Activated B cell treated with CpG ODN at 0.5 μM for 24 hours (primary cell): ENCODE results near the gene NKAIN2. TPM values are rescaled to one million over a fixed set of nuclear protein-coding genes. Genes with fewer than 3 reads are reported as not detected.

ENCODE experiments used
- ATAC-seq: fragments of 200-7000 bp; cut with Tn5 transposase; one replicate; pipeline ENCODE4 v1.10.0; 2021; ENCODE audit warnings: low read depth, mild to moderate bottlenecking, moderate library complexity
- CTCF ChIA-PET: fragments of 350-600 bp; sonication (Branson Sonifier 250); formaldehyde crosslinking; loops from one replicate; lab custom pipeline; 2021; ENCODE audit warnings: antibody characterized with exemption; lab: Charles Lee
- POLR2A ChIA-PET: fragments of 350-600 bp; sonication (Branson Sonifier 250); formaldehyde crosslinking; loops from one replicate; lab custom pipeline; 2021; ENCODE audit warnings: antibody characterized with exemption; lab: Charles Lee
- DNase-seq: peaks from one replicate; pipeline ENCODE4 v3.0.0; 2022
- H3K27ac Mint-ChIP-seq: one replicate; pipeline ENCODE4 v1.8.0; 2020; ENCODE audit warnings: mixed read lengths
- H3K27me3 Mint-ChIP-seq: one replicate; pipeline ENCODE4 v1.8.0; 2021; ENCODE audit warnings: mixed read lengths
- H3K36me3 Mint-ChIP-seq: one replicate; pipeline ENCODE4 v1.8.0; 2021; ENCODE audit warnings: low read depth, mixed read lengths
- H3K4me1 Mint-ChIP-seq: one replicate; pipeline ENCODE4 v1.8.0; 2021; ENCODE audit warnings: mixed read lengths
- H3K4me3 Mint-ChIP-seq: one replicate; pipeline ENCODE4 v1.8.0; 2020; ENCODE audit warnings: mild to moderate bottlenecking, mixed read lengths
- H3K9me3 Mint-ChIP-seq: one replicate; pipeline ENCODE4 v1.8.0; 2020; ENCODE audit warnings: mixed read lengths
- intact Hi-C: fragments of 100-400 bp; cut with micrococcal nuclease; formaldehyde crosslinking; loops from one replicate; pipeline ENCODE4 v1.15.1; 2024
- total RNA-seq: library from RNA; stranded (reverse); gene quantifications from 2 replicates; pipeline ENCODE4 v1.2.3, GENCODE V29; 2022
- TF ChIP-seq, protein P1 (sequence below): fragments of 200-600 bp; IDR thresholded peaks from one replicate; pipeline ENCODE4 v1.8.0; 2022; ENCODE audit warnings: antibody characterized with exemption, mild to moderate bottlenecking

Gene NKAIN2
- total RNA-seq, 1 donor from 2014 or later = not detected

DNA sequence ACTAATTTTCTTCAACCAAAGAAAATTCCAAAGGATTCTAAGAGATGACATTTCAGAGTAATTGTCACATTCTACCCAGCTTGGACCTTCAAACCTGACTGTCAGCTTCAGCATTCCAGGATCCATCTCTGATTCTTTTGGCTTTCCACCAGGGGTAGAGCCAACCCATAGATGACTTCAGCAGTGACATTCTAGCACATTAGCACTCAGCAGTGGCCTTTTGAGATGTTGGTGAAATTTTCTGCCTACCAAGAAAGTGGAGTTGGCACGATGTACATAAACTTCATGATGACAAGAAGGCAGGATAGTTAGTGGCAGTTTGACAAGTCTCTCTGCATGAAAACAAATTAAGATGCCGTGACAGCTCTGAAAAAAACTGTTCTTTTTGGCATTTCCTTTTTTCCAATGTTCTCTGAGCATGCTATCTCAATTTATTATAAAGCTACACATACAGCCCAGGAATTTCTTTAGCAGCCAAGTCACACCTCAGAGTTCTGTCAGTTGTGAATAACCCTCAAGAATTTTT is 692.1 kb downstream of the NKAIN2 start:
- POLR2A ChIA-PET = no interaction called here
- intact Hi-C loops = no loop called here
- Mint-ChIP-seq H3K9me3 (peaks cover 3% of the 10 kb centered on the region), H3K36me3 (no peaks in the 10 kb centered on the region), H3K27ac (no peak overlapping the region), H3K4me3 (no peak overlapping the region), H3K27me3 (no peaks in the 10 kb centered on the region), H3K4me1 (no peaks in the 10 kb centered on the region)
- CTCF ChIA-PET = no interaction called here
- DNase-seq (no peak), ATAC-seq (no peak)
- TF ChIP-seq, protein P1, sequence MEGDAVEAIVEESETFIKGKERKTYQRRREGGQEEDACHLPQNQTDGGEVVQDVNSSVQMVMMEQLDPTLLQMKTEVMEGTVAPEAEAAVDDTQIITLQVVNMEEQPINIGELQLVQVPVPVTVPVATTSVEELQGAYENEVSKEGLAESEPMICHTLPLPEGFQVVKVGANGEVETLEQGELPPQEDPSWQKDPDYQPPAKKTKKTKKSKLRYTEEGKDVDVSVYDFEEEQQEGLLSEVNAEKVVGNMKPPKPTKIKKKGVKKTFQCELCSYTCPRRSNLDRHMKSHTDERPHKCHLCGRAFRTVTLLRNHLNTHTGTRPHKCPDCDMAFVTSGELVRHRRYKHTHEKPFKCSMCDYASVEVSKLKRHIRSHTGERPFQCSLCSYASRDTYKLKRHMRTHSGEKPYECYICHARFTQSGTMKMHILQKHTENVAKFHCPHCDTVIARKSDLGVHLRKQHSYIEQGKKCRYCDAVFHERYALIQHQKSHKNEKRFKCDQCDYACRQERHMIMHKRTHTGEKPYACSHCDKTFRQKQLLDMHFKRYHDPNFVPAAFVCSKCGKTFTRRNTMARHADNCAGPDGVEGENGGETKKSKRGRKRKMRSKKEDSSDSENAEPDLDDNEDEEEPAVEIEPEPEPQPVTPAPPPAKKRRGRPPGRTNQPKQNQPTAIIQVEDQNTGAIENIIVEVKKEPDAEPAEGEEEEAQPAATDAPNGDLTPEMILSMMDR = no peak

GRCh38 chr6:124496334-124496733 is 692.7 kb downstream of the NKAIN2 start:
- Mint-ChIP-seq H3K9me3 (peaks cover 3% of the 10 kb centered on the region), H3K27ac (no peak overlapping the region), H3K27me3 (no peaks in the 10 kb centered on the region), H3K4me1 (no peaks in the 10 kb centered on the region), H3K36me3 (no peaks in the 10 kb centered on the region), H3K4me3 (no peak overlapping the region)
- POLR2A ChIA-PET = no interaction called here
- ATAC-seq = no peak
- TF ChIP-seq, protein P1 = no peak
- CTCF ChIA-PET = no interaction called here
- DNase-seq = no peak
- intact Hi-C loops = no loop called here

DNA sequence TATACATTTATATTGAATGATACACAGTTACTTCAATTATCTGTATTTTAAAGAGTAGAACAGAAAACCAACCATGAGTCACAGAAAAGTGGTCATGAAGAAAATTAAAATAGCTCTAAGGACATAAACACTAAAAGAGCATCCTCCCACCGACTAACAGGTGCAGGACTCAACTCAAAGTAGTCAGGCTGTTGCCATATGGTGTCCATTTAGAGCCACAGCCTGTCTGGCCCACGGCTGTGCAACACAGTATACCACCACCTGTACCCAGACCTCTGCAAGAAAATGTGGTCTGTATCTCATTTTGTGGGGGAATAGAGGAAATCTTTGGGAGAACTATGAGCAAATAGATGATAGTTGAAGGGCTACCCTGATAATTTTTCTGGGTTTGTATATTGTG is 708.8 kb downstream of the NKAIN2 start:
- Mint-ChIP-seq H3K27me3 (no peaks in the 10 kb centered on the region), H3K4me3 (no peak overlapping the region), H3K36me3 (no peaks in the 10 kb centered on the region), H3K4me1 (no peaks in the 10 kb centered on the region), H3K9me3 (peaks cover 8% of the 10 kb centered on the region), H3K27ac (no peak overlapping the region)
- TF ChIP-seq, protein P1 = no peak
- ChIA-PET POLR2A (no interaction called here), CTCF (no interaction called here)
- ATAC-seq = no peak
- intact Hi-C loops = no loop called here
- DNase-seq = no peak

GRCh38 chr6:124517339-124517738 is 713.7 kb downstream of the NKAIN2 start:
- TF ChIP-seq, protein P1 = no peak
- H3K9me3 Mint-ChIP-seq = peaks cover 7% of the 10 kb centered on the region
- intact Hi-C loops = no loop called here
- no peak overlapping the region for H3K4me3 Mint-ChIP-seq
- ATAC-seq (no peak), DNase-seq (no peak)
- no peak overlapping the region for H3K27ac Mint-ChIP-seq
- ChIA-PET POLR2A (no interaction called here), CTCF (no interaction called here)
- H3K27me3 Mint-ChIP-seq = no peaks in the 10 kb centered on the region
- no peaks in the 10 kb centered on the region for H3K36me3 Mint-ChIP-seq
- no peaks in the 10 kb centered on the region for H3K4me1 Mint-ChIP-seq

DNA sequence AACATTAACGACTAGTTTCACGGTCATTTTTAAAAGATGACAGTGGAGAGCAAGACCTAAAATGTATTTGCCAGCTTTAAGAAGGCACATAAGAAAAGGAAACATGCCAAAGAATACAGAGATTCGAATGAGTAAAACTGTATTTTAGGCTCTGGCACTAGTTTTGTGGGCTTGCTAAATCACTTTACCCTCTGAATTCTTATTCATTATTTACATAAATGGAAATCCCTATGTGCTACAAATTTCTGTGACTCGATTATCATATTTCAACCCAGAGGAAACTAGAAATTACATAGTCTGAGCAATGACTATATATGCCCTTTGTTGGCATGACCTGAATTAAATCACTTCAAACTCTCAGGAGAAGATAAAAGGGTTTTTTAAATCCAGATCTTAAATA is 716.8 kb downstream of the NKAIN2 start:
- H3K36me3 Mint-ChIP-seq = no peaks in the 10 kb centered on the region
- DNase-seq = no peak
- no peak overlapping the region for H3K4me3 Mint-ChIP-seq
- no peak for ATAC-seq
- H3K27me3 Mint-ChIP-seq = no peaks in the 10 kb centered on the region
- no peak overlapping the region for H3K27ac Mint-ChIP-seq
- POLR2A ChIA-PET = no interaction called here
- intact Hi-C loops = no loop called here
- CTCF ChIA-PET = no interaction called here
- H3K4me1 Mint-ChIP-seq = no peaks in the 10 kb centered on the region
- TF ChIP-seq, protein P1 = no peak
- H3K9me3 Mint-ChIP-seq = peaks cover 6% of the 10 kb centered on the region
